Stimulated activated effector memory CD8-positive, alpha-beta T cell treated with anti-CD3 and anti-CD28 coated beads, Interleukin-12 subunit alpha, Interleukin-12 subunit beta, amount 100 ng/mL, for 72 hours (primary cell): Measurements from ENCODE around the gene NPIPB6.

Experiments used
- ATAC-seq: fragments of 150-1000 bp; cut with Tn5 transposase; 2 replicates; pipeline ENCODE4 v1.10.0; 2021
- DNase-seq, 2 donors: peaks; one replicate each; pipeline ENCODE4 v3.0.0; 2021 to 2022; ENCODE audit warnings: low spot score in 2 of 2
- H3K27ac Mint-ChIP-seq: one replicate; pipeline ENCODE4 v1.8.0; 2022; ENCODE audit warnings: mild to moderate bottlenecking, mixed read lengths
- H3K36me3 Mint-ChIP-seq: one replicate; pipeline ENCODE4 v1.8.0; 2022; ENCODE audit warnings: mild to moderate bottlenecking, mixed read lengths
- H3K4me1 Mint-ChIP-seq: one replicate; pipeline ENCODE4 v1.8.0; 2022; ENCODE audit warnings: mixed read lengths
- H3K4me3 Mint-ChIP-seq: one replicate; pipeline ENCODE4 v1.8.0; 2022; ENCODE audit warnings: mild to moderate bottlenecking, mixed read lengths
- H3K9me3 Mint-ChIP-seq: one replicate; pipeline ENCODE4 v1.8.0; 2022; ENCODE audit warnings: mixed read lengths

Gene NPIPB6

DNA sequence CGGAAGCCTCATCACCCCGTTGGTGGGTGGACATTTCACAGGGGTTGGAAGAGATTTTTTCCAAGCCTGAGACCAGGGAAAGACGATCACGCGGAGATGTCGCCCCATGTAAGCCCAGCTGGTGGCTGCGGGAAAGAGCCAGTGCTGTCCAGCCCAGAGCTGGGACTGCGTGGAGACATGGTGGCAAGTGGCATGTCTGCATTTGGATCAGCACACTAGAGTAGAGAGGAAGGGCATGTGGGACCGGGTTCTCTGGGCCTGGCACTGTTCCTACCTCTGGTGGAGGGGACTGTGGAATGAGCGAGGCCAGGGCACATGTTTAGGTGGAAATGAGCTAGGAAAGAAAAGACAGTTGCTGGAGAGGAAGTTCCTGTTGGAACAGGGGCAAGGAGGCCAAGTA lies 51.0 kb downstream of the NPIPB6 start:
- H3K36me3 Mint-ChIP-seq: peaks cover 47% of the 10 kb centered on the region
- DNase-seq (no peak), ATAC-seq (no peak)
- H3K4me3 Mint-ChIP-seq: peak overlapping the region; percentile 70
- peaks cover 74% of the 10 kb centered on the region for H3K4me1 Mint-ChIP-seq
- H3K27ac Mint-ChIP-seq: peak overlapping the region; percentile 95
- no peaks in the 10 kb centered on the region for H3K9me3 Mint-ChIP-seq

GRCh38 chr16:28311913-28312312 lies 51.4 kb downstream of the NPIPB6 start:
- ATAC-seq (peak; percentile 55), DNase-seq (no peak)

DNA sequence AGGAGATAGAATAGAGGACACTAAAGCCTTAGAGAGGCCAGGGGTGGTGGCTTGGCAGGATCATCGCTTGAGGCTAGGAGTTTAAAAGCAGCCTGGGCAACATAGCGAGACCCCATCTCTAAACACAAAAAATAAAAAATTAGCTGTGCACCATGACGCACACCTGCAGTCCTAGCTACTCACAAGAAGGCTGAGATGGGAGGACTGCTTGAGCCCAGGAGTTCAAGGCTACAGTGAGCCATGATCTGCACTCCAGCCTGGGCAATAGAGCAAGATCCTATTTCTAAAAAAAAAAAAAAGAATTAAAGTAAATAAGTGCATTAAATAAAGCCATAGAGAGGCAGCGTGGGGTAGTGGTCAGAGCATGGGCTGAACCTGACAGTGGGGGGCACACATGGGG lies 51.9 kb downstream of the NPIPB6 start:
- Mint-ChIP-seq H3K27ac (peak overlapping the region; percentile 95), H3K36me3 (peaks cover 41% of the 10 kb centered on the region), H3K4me1 (peaks cover 66% of the 10 kb centered on the region), H3K4me3 (peak overlapping the region; percentile 70), H3K9me3 (no peaks in the 10 kb centered on the region)
- ATAC-seq: no peak
- DNase-seq: no peak

More at GRCh38 chr16:28311913-28312312, 51.4 kb downstream of the NPIPB6 start:
- Mint-ChIP-seq H3K4me1 (peaks cover 71% of the 10 kb centered on the region), H3K4me3 (peak overlapping the region; percentile 70), H3K9me3 (no peaks in the 10 kb centered on the region), H3K36me3 (peaks cover 45% of the 10 kb centered on the region), H3K27ac (peak overlapping the region; percentile 95)

- H3K9me3 Mint-ChIP-seq: no peaks in the 10 kb centered on the region
- peaks cover 41% of the 10 kb centered on the region for H3K36me3 Mint-ChIP-seq
- no peak for DNase-seq
- peak overlapping the region; percentile 70 for H3K4me3 Mint-ChIP-seq
- peak overlapping the region; percentile 95 for H3K27ac Mint-ChIP-seq
- H3K4me1 Mint-ChIP-seq: peaks cover 69% of the 10 kb centered on the region
- ATAC-seq: no peak
These were observed 52.5 kb downstream of the NPIPB6 start for GRCh38 chr16:28310796-28311195.

GRCh38 chr16:28309811-28310311 lies 53.4 kb downstream of the NPIPB6 start:
- Mint-ChIP-seq H3K36me3 (peaks cover 51% of the 10 kb centered on the region), H3K4me1 (peaks cover 73% of the 10 kb centered on the region)
- peak; percentile 96 for ATAC-seq

GRCh38 chr16:28308794-28309584 lies 54.3 kb downstream of the NPIPB6 start:
- H3K4me1 Mint-ChIP-seq: peaks cover 73% of the 10 kb centered on the region
- no peaks in the 10 kb centered on the region for H3K9me3 Mint-ChIP-seq
- H3K36me3 Mint-ChIP-seq: peaks cover 60% of the 10 kb centered on the region
- peak overlapping the region; percentile 70 for H3K4me3 Mint-ChIP-seq
- peak overlapping the region; percentile 95 for H3K27ac Mint-ChIP-seq
- ATAC-seq: no peak
- no peak for DNase-seq

More at GRCh38 chr16:28309811-28310311, 53.4 kb downstream of the NPIPB6 start:
- peak; percentile 72 to 90 for DNase-seq
- Mint-ChIP-seq H3K9me3 (no peaks in the 10 kb centered on the region), H3K27ac (peak overlapping the region; percentile 95), H3K4me3 (peak overlapping the region; percentile 70)

- ATAC-seq: no peak
- H3K36me3 Mint-ChIP-seq: peaks cover 57% of the 10 kb centered on the region
- DNase-seq: no peak
- H3K9me3 Mint-ChIP-seq: no peaks in the 10 kb centered on the region
- H3K27ac Mint-ChIP-seq: peak overlapping the region; percentile 43
- H3K4me3 Mint-ChIP-seq: no peak overlapping the region
- H3K4me1 Mint-ChIP-seq: peaks cover 72% of the 10 kb centered on the region
These were observed 55.4 kb downstream of the NPIPB6 start for GRCh38 chr16:28307936-28308335.

DNA sequence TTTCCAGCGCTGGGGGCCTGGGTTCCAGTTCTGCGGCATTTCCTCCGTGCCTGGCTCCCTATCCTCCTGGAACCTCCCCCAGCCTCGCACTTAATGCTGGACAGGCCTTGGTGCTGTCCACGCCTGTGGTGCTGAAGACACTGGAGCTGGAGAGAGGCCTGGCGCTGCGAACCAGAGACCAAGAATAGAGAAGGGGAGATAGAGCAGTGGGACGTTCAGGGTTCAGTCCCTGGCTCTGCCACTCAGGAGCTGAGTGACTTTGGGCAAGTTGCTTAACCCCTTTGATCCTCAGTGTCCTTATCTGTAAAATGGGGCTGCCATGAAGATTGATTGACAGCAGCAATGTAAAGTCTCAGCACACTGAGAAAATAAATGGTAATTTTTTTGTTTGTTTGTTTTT lies 59.1 kb downstream of the NPIPB6 start:
- DNase-seq (no peak), ATAC-seq (no peak)
- Mint-ChIP-seq H3K9me3 (no peaks in the 10 kb centered on the region), H3K27ac (no peak overlapping the region), H3K4me3 (no peak overlapping the region), H3K4me1 (peaks cover 71% of the 10 kb centered on the region), H3K36me3 (peaks cover 34% of the 10 kb centered on the region)

- Mint-ChIP-seq H3K4me3 (no peak overlapping the region), H3K27ac (peak overlapping the region; percentile 24), H3K9me3 (no peaks in the 10 kb centered on the region), H3K36me3 (peaks cover 28% of the 10 kb centered on the region), H3K4me1 (peaks cover 65% of the 10 kb centered on the region)
- no peak for DNase-seq
- peak; percentile 73 for ATAC-seq
These were observed 60.2 kb downstream of the NPIPB6 start for GRCh38 chr16:28303132-28303531.

DNA sequence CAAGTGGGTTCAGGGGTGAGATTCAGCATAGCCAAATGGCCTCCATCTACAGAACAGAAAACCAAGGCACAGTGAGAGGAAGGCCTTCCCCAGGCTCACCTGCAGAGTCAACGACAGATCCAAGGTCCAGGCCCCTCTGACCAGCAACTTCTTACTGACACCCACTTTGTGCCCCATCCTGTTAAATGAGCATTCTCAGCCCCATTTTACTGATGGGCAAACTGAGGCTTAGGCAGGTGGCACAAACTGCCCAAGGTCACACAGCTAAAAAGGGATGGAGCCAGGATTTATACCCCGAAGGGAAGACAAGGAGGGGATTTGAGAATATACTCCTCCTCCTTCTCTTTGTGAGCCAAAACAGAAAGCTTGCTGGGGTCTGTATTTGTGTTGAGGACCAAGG lies 61.7 kb downstream of the NPIPB6 start:
- Mint-ChIP-seq H3K4me3 (no peak overlapping the region), H3K36me3 (peaks cover 28% of the 10 kb centered on the region), H3K27ac (peak overlapping the region; percentile 24), H3K9me3 (no peaks in the 10 kb centered on the region), H3K4me1 (peaks cover 78% of the 10 kb centered on the region)
- no peak for DNase-seq
- ATAC-seq: no peak

DNA sequence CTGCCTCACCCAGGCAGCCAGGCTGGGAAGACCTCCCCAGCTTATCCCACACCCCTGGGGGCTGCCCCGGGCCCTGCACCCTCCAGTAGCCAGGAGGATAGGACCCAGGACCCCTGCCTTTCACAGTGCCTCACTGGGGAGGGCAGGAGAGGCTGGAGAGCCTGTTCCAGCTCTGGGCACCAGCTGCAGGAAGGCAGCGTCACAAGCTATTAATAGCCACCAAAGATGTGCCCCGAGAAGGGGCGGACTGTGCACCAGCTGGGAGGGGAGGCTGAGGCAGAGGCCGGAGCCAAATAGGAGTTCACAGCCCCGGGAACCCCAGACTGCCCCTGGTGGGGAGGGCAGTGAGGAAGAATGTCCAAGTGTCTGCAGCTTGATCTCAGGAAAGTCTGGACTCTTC lies 62.2 kb downstream of the NPIPB6 start:
- DNase-seq: no peak
- ATAC-seq: no peak
- peak overlapping the region; percentile 24 for H3K27ac Mint-ChIP-seq

DNA sequence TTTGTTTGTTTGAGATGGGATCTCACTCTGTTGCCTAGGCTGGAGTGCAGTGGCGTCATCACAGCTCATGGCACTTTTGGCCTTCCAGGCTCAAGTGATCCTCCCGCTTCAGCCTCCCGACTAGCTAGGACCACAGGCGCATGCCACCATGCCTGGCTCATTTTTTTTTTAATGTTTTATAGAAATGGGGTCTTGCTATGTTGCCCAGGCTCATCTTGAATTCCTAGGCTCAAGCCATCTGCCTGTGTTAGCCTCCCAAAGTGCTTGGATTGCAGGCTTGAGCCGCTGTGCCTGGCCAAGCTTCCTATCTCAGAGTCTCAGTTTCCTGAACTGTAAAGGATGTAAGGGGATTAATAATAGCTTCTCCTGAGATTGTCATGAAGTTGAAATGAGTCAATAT lies 63.0 kb downstream of the NPIPB6 start:
- Mint-ChIP-seq H3K36me3 (peaks cover 23% of the 10 kb centered on the region), H3K27ac (peak overlapping the region; percentile 67), H3K9me3 (no peaks in the 10 kb centered on the region), H3K4me3 (no peak overlapping the region), H3K4me1 (peaks cover 79% of the 10 kb centered on the region)
- ATAC-seq: no peak
- DNase-seq: no peak

More for the DNA sequence above, 62.2 kb downstream of the NPIPB6 start:
- Mint-ChIP-seq H3K4me3 (no peak overlapping the region), H3K4me1 (peaks cover 82% of the 10 kb centered on the region), H3K9me3 (no peaks in the 10 kb centered on the region), H3K36me3 (peaks cover 28% of the 10 kb centered on the region)

DNA sequence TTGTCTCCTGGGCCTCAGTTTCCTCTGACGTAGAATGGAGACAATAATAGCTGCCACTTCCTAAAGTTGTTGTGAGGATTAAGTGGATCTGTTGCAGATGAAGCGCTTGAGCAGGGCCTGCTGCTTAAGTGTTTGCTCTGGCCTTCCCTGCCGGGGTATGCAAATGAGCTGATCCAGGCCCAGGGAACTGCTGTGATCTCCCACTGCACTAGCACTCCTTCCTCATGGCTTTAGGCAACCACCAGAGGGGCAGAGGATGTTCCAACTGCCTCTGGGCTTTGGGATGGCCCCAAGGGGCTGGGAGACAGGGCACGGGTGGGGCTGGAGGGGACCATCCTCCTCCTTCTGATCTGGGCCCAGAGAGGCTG lies 64.8 kb downstream of the NPIPB6 start:
- peak overlapping the region; percentile 65 for H3K27ac Mint-ChIP-seq
- ATAC-seq: no peak
- peaks cover 21% of the 10 kb centered on the region for H3K36me3 Mint-ChIP-seq
- H3K4me1 Mint-ChIP-seq: peaks cover 84% of the 10 kb centered on the region
- H3K4me3 Mint-ChIP-seq: no peak overlapping the region
- no peak for DNase-seq
- H3K9me3 Mint-ChIP-seq: no peaks in the 10 kb centered on the region

DNA sequence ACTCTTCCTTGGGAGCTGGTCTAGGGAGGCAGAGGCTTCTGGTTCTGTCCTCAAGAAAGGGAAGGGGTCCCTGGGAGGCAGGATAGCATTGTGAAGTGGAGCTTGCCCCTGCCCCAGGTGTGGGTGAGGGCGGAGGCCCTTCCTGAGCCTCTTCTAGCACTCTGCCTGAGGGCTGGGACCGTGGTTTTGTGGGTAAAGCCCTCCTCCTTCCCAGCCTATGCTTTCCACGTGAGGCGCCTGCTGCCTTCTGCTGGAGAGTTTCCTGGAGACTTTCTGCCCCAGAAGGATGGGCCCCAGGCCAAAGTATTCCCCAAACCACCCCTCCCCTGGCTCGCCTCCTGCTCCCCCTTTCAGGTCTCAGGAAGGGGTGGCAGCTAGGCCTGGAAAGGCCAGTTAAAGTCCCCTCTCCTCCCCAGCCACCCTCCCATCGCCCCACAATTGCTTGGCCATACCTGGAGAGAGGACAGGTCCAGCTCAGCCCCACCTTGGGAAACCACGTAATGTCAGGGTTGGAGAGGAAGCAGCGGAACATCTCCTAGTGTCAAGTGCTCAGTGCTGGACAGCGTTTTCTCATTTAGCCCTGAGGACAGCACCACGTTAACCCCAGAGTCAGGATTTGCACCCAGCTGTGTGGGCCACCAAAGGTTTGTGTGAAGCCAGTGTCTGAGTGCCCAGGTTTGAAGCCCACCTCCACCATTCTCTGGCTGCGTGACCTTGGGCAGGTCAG lies 65.4 kb downstream of the NPIPB6 start:
- Mint-ChIP-seq H3K4me1 (peaks cover 80% of the 10 kb centered on the region), H3K36me3 (peaks cover 19% of the 10 kb centered on the region), H3K9me3 (no peaks in the 10 kb centered on the region), H3K4me3 (peak overlapping the region; percentile 56), H3K27ac (peak overlapping the region; percentile 65)
- no peak for ATAC-seq
- no peak for DNase-seq

- H3K9me3 Mint-ChIP-seq: no peaks in the 10 kb centered on the region
- H3K4me1 Mint-ChIP-seq: peaks cover 74% of the 10 kb centered on the region
- H3K4me3 Mint-ChIP-seq: peak overlapping the region; percentile 56
- no peak for ATAC-seq
- H3K27ac Mint-ChIP-seq: peak overlapping the region; percentile 65
- no peak for DNase-seq
- peaks cover 14% of the 10 kb centered on the region for H3K36me3 Mint-ChIP-seq
These were observed 66.0 kb downstream of the NPIPB6 start for GRCh38 chr16:28297308-28297707.
